Chondrocyte (in vitro differentiated cells): ENCODE measurements around the gene PREX1. TPM values are rescaled to one million over a fixed set of nuclear protein-coding genes. Genes with fewer than 3 reads are reported as not detected.
A peak's percentile ranks its signal among the peaks of the same experiment; 100 is the strongest.
"Not testable (repeated sequence)": the region's sequence is repeated elsewhere in the genome, so short reads cannot be mapped to it uniquely, and the experiment has no call there.

Experiments
- DNase-seq: peaks from one replicate; pipeline ENCODE4 v3.0.0; 2021; ENCODE audit warnings: mixed read lengths, low spot score
- H3K27ac Mint-ChIP-seq: one replicate; pipeline ENCODE4 v1.8.0; 2021; ENCODE audit warnings: mild to moderate bottlenecking, moderate library complexity, mixed read lengths; ENCODE audit not compliant: unreplicated experiment
- H3K27me3 Mint-ChIP-seq: 2 replicates; pipeline ENCODE4 v1.8.0; 2021; ENCODE audit warnings: low read depth, mixed read lengths
- H3K36me3 Mint-ChIP-seq: 2 replicates; pipeline ENCODE4 v1.8.0; 2021; ENCODE audit warnings: low read depth, mixed read lengths
- H3K4me1 Mint-ChIP-seq: 2 replicates; pipeline ENCODE4 v1.8.0; 2021; ENCODE audit warnings: low read depth, mild to moderate bottlenecking, mixed read lengths
- H3K4me3 Mint-ChIP-seq: one replicate; pipeline ENCODE4 v1.8.0; 2021; ENCODE audit warnings: mild to moderate bottlenecking, moderate library complexity, mixed read lengths; ENCODE audit not compliant: unreplicated experiment
- H3K9me3 Mint-ChIP-seq: 2 replicates; pipeline ENCODE4 v1.8.0; 2021; ENCODE audit warnings: low read depth, mixed read lengths
- CTCF ChIP-seq: fragments of 200-600 bp; sonication (generic); IDR thresholded peaks from 2 replicates; pipeline ENCODE4 v1.5.0; 2021; ENCODE audit warnings: antibody characterized with exemption, mild to moderate bottlenecking, moderate library complexity
- total RNA-seq: library from RNA; stranded (reverse); gene quantifications from 3 replicates; pipeline ENCODE4 v1.2.1, GENCODE V29; 2021

The PREX1 gene
- total RNA-seq, 1 donor from 2014 or later: 3.0 TPM

- Mint-ChIP-seq H3K27ac (no peak overlapping the region), H3K36me3 (peaks cover 1% of the 10 kb centered on the region), H3K9me3 (peaks cover 13% of the 10 kb centered on the region), H3K4me3 (no peak overlapping the region), H3K4me1 (no peaks in the 10 kb centered on the region), H3K27me3 (peaks cover 49% of the 10 kb centered on the region)
- no peak for TF ChIP-seq CTCF
- DNase-seq: no peak
These were observed 228.6 kb downstream of the PREX1 start for GRCh38 chr20:48599106-48599747.

GRCh38 chr20:48598303-48598941, 229.4 kb downstream of the PREX1 start:
- Mint-ChIP-seq H3K9me3 (peaks cover 13% of the 10 kb centered on the region), H3K27me3 (peaks cover 53% of the 10 kb centered on the region)
- not testable (repeated sequence) for DNase-seq, H3K27ac Mint-ChIP-seq, H3K4me1 Mint-ChIP-seq, H3K4me3 Mint-ChIP-seq, H3K36me3 Mint-ChIP-seq

- Mint-ChIP-seq H3K4me3 (no peak overlapping the region), H3K27me3 (peaks cover 53% of the 10 kb centered on the region), H3K9me3 (peaks cover 10% of the 10 kb centered on the region), H3K27ac (no peak overlapping the region), H3K36me3 (peaks cover 1% of the 10 kb centered on the region), H3K4me1 (no peaks in the 10 kb centered on the region)
- TF ChIP-seq CTCF: no peak
- DNase-seq: peak; percentile 56
These were observed 230.1 kb downstream of the PREX1 start for GRCh38 chr20:48597521-48598302.

GRCh38 chr20:48596334-48596898, 231.4 kb downstream of the PREX1 start:
- TF ChIP-seq CTCF: no peak
- Mint-ChIP-seq H3K4me1 (no peaks in the 10 kb centered on the region), H3K27me3 (peaks cover 47% of the 10 kb centered on the region), H3K27ac (no peak overlapping the region), H3K36me3 (peaks cover 1% of the 10 kb centered on the region), H3K4me3 (no peak overlapping the region), H3K9me3 (peaks cover 4% of the 10 kb centered on the region)
- DNase-seq: no peak

GRCh38 chr20:48595495-48596333, 232.1 kb downstream of the PREX1 start:
- no peaks in the 10 kb centered on the region for H3K36me3 Mint-ChIP-seq
- no peak overlapping the region for H3K4me3 Mint-ChIP-seq
- DNase-seq: peak; percentile 75
- peaks cover 40% of the 10 kb centered on the region for H3K27me3 Mint-ChIP-seq
- TF ChIP-seq CTCF: no peak
- H3K27ac Mint-ChIP-seq: no peak overlapping the region
- peaks cover 4% of the 10 kb centered on the region for H3K9me3 Mint-ChIP-seq
- no peaks in the 10 kb centered on the region for H3K4me1 Mint-ChIP-seq
